Islet of Langerhans (tissue), 1 donor: ENCODE results near the gene ME3.

Experiments used
- FAIRE-seq: peaks from one replicate; lab custom pipeline; 2011; peaks lifted over from hg19 to GRCh38; lab: Jason Lieb, UNC

Gene ME3

DNA sequence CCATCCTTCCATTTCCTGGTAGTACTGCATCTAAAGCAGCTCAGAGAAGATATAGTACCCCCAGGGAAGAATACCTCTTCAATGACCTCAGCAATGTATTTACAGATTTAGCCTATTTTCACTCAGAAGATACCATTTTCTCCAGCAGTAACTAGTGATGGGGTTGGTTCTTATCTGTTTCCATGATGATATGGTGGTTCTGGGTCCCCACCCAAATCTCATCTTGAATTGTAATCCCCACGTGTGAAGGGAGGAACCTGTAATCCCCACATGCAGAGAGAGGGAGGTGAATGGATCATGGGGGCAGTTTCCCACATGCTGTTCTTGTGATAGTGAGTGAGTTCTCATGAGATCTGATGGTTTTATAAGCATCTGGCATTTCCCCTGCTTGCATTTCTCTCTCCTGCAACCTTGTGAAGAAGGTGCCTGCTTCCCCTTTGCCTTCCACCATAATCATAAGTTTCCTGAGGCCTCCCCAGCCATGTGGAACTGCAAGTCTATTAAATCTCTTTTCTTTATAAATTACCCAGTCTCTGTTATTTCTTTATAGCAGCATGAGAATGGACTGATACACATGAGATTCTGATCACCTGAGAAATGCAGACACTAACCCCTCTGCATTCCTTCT is 158.6 kb downstream of the ME3 start:
- no peak for FAIRE-seq

DNA sequence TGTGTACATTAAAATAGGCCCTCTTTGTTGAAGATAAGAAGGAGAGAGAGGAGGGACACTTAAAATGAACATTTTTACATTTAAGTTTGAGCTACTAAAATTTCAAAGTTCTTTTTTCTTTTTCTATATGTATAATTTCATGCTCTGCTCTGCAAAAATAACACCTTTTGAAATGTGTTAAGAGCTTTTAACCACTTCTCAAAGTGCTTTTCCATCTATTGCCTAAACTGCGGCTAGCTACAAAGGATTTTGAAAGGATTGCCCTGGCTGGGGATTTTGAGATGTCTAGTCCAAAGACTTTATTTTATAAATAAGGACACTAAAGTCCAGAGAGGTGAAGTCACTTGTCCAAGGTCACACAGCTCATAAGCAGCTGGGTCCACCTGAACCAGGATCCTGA is 159.3 kb downstream of the ME3 start:
- FAIRE-seq: no peak

DNA sequence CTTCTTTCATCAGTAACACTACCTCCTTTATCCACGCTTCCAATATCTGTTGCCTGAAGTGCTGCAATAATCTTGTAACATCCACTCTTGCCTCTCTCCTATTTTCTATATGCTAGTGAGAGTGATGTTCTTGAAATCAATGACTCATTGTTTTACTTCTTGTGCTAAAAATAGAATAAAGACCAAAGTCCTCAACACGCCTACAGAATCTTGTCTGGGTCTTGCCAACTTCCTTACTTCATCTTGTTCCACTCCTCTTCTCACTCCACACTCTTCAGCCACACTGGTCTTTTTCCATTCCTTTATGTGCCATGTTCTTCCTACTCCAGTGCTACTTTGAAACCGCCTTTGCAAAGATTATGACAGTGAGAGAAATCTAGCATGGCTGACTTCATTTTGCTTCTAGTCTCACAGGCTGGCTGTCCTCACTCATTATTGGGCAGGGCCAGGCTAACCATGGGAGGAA is 161.3 kb downstream of the ME3 start:
- FAIRE-seq: no peak

DNA sequence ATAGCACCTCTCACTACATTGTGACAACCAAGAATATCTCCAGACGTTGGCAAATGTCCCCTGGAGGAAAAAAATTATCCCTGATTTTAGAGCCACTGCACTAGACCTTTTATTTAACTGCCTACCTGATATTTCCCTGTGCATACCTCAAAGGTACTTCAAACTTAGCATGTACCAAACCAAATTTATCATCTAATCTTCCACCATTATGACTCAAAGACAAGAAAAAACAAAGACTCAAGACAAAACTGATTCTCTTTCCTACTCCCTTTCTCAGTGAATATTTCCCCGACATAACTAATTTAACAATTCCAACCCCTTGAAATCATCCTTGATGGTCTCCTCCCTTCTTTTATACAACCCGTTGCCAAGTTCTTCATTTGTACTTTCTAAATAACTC is 161.7 kb downstream of the ME3 start:
- no peak for FAIRE-seq

DNA sequence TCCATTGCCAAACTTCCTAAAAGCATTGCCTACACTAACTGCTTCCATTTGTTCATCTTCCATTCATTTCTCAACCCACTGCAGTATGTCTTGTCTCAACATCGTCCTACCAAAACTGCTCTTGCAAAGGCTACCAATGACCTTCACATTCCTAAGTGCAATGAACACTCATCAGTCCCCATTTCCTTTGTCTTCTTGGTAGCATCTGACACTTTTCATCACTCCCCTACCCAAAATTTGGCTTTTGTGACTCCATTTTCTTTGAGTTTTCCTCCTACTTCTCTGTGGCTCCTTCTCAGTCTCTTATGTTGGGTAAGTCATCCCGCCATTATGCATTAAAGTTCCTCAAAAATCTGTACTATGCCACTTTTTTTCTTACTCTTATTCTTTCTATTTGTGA is 162.3 kb downstream of the ME3 start:
- no peak for FAIRE-seq

DNA sequence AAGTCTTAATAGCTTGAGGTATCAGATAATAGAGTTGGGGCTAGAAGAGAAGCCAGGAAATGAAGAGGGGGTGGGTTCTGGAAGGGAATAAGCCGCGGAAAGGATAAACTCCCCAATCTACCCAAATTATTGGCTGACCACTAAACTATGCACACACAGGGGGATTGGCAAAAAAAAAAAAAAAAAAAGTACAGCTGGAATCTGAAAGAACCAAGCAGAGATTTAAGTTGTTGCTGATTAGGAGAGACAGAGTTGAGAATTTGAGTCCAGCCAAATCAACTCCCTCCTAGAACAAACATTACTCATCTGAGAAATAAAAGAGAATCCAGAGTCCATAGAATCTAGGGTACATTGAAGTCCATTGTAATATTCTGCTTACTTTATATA is 162.8 kb downstream of the ME3 start:
- no peak for FAIRE-seq

DNA sequence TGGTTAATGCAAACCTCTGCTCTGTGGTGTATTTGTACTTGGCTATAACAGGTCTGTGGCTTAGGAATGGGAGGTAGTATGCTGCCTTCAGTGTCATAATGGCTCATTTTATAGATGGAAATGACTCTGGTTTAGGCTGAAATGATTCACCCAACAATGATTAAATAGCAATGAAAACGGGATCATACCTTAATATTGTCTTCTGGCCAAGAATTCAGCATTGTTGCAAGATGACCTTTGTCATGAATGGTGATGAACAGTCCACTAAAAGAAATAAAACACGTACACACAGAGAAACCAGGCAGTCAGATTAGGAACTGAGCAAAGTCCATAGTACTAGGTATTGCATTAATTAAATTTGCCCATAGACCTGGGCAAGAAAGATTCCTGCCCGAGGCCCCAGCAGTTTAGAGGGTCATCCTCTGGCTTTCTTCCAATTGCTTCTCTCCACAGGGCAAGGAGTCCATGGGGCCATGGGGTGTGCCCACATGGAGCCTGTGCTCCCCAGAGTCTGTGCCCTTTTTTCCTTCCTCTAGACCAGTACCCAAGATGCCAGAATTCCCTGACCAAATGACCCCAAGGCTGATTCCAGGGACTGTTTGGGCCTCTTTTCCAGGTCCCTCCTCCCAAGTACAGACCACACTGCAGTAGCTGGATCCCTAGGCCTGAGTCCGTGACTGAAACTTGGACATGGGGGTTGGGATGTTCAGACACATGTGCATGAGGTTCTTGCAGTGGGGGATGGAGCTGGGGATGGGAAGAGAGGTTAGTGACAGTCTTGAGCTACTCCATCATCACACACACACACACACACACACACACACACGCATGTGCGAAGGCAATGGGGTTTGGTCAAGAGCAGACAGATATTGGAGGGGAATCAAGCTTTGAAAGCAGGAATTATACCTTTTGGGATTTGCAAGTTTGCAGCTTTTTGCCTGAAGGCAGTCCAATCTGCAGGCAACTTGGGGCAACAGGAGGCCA is 163.5 kb downstream of the ME3 start:
- FAIRE-seq: no peak

DNA sequence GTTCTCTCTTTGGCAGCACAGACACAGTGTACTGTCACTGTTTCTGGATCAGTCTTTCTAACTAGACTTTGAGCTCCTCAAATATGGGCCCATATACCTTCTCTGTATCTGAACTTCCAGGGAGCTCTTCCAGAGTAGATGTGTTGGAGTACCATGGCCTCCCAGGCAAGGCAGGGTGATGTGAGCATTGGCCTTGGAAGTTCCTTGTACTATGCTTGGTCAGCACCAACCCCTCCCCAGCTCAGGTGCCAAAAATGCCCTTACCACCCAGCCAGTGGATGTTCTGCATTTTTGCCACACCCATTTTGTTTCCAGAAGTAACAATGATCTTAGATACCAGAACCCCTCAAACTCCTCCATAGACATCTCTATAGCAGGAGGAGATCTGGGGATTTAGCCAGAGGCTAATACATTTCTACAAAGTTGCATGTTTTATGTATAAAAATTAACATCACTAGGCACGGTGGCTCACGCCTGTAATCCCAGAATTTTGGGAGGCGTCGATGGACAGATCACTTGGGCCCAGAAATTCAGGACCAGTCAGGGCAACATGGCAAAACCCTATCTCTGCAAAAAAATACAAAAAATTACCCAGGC is 165.1 kb downstream of the ME3 start:
- FAIRE-seq: no peak

DNA sequence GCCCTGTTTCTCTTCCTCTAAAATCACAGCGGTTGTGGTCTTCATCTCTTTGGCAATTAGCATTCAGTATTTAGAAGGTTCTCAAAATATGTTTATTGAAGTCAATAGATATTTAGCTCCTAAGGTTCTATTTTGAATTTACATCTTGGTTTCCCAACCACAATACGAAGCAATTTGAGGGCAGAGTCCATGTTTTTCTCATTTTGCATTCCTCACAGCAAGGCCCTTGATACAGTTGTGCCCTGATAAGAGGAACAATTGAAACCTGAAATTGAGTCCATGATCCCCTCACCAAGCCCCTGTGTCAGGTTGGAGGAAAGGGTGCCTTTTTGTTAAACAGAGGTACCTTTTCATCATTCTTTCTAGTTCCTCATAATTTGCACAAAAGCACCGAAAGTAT is 166.2 kb downstream of the ME3 start:
- no peak for FAIRE-seq

DNA sequence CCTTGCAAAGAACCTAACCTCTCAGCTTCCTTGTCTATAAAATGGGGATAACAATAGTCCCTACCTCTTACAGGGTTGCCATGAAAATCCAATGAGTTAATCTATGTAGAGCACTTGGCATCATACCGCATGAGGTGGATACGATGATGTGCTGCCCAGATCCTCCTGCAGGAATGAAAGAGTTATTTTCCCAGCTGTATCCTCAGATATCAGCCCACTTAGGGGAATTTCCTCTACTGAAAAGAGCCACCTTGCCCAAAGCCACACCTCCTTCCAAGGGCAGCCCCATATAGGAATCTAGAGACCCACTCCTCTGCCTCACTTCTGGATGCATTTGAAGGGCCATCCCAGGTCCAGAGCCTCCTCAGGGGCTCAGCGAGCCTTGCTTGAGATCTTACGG is 169.3 kb downstream of the ME3 start:
- no peak for FAIRE-seq

DNA sequence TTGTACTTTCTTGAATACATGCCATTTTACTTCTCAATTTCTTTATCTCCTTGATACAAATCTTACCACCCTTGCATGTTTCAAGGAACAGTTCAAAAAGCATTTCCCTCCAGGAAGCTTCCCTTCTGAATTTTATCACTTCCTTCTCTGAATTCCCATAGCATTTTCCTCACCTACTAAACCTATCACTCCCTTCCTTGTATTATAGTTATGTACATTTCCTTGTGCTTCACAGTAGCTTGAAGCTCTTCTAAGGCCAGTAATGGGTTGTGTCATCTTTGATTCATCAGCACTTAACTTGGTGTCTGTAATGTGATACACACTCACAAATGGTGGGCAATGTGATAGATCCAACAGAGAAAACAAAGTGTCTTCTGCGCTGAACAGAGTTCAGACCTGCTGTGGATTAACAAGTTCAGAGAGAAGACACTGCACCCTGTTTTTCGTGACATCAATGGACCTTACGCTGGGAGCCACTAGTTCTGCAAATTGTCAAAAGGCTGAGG is 170.2 kb downstream of the ME3 start:
- no peak for FAIRE-seq

DNA sequence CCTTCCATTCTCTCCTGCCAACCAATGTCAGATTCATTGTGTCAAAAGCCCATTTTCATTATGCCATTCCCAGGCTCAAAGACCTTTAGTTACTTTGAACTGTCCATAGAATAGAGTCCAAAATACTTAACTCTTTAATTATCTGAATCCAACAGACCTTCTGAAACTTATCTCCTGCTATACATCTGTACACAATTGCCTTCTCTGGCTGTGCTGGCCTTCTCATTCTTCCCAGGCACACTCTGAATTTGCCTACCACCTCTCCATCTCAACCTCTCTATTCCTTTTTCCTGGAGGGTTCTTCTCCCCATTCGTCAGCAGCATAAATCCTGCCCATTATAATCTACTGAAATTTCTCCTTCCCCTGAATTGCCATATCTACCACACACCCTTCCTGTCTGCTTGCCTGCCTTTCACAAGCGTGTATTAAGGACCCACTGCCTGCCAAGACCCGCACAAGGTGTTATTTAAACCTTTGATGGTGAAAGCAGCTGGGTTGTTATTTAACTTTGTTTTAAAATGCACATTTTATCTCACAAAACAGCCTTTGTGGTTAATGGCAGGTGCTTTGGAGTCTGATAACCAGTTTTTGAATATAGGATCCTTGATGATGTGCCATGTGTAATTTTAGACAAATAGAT is 171.8 kb downstream of the ME3 start:
- no peak for FAIRE-seq

DNA sequence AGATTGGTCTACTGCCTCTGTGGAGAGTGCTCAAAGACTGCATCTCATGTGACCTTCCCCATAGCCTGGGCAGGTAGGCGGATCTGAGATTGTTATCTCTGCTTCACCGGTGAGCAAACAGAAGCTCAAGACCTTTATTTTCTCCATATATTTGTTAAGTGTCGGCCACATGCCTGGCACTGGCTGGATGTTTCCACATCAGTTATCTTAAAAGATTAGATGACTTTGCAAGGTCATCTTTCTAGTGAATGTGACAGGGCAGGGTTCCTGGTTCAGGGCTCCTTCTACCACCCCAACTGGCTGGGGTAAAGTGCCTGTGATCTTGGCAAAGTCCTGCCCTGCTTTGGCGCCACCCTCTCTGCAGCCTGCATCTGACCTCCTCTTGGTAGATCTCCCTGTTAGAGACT is 172.7 kb downstream of the ME3 start:
- no peak for FAIRE-seq

DNA sequence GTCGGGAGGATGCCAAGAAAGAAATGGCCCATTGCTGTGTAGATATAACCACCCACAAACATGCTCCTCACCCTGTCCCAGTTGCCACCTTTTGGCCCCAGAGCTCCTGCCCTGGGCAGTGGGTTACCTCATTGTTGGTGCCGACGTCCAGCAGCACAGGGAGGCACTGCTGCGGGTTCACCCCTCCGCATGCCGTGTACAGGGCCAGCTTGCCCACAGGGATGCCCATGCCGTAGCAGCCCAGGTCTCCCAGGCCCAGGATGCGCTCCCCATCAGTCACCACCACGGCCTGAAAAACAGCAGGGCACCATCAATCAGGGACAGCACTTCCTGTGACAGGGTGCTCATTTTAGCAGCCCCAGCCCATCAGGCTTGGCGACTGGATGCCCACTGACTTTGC is 174.6 kb downstream of the ME3 start:
- FAIRE-seq: no peak

DNA sequence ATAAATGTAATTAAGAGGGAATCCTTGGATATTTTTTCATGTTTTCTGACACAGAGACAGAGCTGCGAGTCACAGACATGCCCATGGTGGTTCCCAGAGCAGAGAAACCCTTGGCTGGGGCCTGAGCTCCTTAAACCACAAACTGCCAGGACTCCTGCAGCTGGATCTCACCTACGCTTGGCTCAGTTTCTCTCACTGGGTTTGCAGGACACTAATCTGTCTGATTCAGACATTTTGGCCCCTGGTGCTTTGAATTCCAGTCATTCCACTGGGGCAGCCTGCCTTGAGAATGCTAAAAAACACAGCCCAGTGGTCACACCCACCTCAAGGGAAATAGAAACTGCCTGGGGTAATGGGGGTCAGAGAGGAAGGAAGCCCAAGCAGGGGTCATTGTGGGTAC is 175.1 kb downstream of the ME3 start:
- FAIRE-seq: no peak

DNA sequence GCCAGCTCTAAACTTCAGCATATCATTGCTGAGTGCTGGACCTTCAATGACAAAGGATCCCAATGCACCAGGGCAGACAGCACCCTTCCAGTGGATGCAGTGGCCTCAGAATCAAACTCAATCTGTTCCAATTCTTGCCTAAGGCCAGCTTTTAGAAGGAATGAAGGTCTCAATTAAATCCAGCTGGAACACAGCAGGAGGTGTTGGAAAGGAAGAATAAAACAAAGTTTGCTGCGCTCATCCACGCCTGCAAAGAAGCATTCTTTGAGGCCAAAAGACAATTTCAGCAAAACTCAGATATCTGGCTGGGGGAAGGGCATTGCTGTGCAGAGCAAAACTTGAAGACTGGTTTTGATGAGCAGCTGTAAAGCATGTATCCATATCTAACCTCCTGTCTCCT is 177.1 kb downstream of the ME3 start:
- FAIRE-seq: no peak

DNA sequence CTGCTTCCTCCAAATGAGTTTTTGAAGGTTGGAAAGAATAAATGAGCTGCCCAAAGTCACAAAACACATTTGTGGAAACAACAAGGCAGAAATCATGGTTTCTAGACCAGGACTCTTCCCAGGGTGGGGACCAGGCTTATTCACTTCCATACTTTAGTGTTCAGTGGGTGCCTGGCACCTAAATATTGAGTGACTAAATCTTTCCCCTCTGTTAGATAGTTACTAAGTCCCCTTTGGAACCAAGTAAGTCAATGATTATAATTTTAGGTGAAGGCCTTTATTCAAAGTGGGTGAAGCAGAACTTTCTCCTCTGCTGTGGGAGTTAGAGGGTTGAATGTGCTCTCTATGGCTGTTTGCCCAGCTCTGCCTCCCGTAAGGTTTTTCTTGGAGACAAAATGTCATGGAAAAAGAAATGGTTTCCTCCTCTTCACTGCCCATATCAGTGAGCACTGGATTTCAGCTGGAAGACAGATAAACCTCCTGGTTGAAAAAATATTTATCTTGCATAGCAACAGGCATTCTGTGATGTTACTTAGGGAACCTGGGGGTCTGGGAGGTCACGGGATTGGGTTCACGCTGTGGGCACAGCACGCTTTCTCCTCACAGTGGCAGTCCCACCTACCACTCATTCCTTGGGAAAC is 179.9 kb downstream of the ME3 start:
- FAIRE-seq: no peak

DNA sequence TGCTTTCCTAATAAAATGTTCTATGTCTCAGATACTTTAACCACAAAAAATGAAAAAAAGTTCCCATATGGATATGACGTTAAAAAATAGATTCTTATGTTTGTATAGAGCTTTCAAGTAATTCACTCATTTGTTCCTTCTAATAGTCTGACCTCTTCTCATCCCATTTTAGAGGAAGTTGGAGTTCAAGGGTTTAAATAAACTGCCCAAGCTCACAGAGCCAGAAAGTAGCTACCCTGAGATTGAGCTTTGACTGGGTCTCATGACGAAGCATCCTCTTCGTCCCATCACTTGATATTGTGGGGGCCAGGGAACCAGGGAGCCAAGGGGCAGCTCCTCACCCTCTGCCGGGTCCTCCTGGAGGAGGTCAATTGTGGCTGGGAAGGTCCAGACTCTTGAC is 181.4 kb downstream of the ME3 start:
- FAIRE-seq: no peak

DNA sequence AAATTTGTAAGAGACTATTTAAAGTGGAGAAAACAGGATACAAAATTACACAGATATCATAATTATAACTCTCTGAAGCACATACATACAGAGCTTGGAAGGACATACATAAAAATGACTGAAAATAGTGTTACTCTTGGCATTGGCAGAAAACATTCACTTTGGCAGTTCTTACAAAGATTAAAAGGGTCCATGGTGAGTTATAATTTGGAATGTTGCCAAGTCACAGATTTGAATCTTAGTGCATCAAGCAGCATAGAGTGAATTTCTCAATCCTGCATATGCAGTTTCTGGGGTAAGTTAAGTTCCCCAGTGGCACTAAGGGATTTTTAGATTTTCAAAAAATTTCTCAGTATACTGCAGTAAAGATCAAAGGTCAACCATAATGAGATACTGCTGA is 181.8 kb downstream of the ME3 start:
- FAIRE-seq: no peak

DNA sequence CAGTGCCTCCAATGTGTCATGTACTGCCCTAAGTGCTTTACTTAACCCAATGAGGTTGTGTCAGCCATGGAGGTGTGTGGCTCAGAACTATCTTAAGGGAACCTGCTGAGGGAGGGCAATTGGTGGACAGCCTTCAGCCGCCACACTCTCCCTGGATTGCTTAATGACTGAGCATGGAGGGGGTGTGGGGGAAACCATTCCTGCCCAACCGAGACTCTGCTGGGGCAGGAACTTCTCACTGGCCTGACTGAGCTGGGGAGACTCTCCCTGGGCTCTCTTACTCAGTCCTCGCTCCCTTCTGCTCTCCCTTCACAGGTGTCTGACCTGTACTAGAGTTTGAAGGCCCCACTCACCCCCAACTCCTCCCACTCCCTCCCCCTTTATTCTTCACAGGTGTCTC is 183.0 kb downstream of the ME3 start:
- no peak for FAIRE-seq

DNA sequence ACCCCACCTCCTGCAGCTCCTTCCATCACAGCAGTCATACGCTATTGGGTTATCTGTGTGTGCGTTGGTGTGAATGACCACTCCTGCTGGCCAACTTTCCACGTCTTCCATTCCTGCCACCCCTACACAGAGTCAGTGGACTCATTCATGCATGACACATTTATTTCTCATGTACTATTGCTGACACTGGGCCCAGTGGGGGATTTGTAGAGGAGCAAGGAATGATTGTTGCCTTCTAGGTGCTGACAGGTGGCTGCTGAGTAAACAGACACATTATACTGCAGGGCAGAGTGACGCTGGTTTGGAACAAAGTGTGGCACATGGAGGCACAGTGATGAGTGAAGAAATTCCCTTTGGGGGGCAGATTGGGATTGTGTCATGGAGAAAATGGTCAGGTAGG is 183.9 kb downstream of the ME3 start:
- FAIRE-seq: no peak

DNA sequence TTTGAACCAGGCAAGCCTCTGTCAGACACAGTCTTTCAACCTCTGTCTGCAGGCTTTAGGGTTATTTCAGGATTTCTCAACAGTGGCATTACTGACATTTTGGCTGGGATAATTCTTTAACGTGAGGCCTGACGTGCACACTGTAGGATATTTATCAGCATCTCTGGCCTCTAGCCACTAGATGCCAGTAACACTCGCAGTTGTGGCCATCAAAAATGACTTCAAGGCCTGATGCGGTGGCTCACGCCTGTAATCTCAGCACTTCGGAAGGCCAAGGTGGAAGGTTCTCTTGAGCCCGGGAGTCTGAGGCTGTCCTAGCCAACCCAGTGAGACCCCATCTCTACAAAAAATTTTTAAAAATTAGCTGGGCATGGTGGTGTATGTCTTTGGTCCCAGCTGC is 184.7 kb downstream of the ME3 start:
- no peak for FAIRE-seq
